Osteoblast (primary cell): ENCODE measurements around the gene POLRMT. TPM values are rescaled to one million over a fixed set of nuclear protein-coding genes. Genes with fewer than 3 reads are reported as not detected.

Experiments
- DNase-seq: peaks from one replicate; pipeline ENCODE4 v3.0.0; 2011; ENCODE audit warnings: low spot score, mixed read lengths; ENCODE audit not compliant: insufficient read length; ENCODE audit errors: missing footprints
- H2AFZ ChIP-seq: 2 replicates; pipeline ENCODE4 v1.6.0; 2011; ENCODE audit warnings: mild to moderate bottlenecking, low read length
- H3K27ac ChIP-seq: 2 replicates; pipeline ENCODE4 v1.5.1; 2011; ENCODE audit warnings: mild to moderate bottlenecking, low read depth, low read length, moderate library complexity
- H3K27me3 ChIP-seq: 2 replicates; pipeline ENCODE4 v1.6.0; 2012; ENCODE audit warnings: mild to moderate bottlenecking, control low read depth, inconsistent platforms, low read length, moderate library complexity; ENCODE audit not compliant: insufficient read depth
- H3K36me3 ChIP-seq: 2 replicates; pipeline ENCODE4 v1.5.1; 2011; ENCODE audit warnings: mild to moderate bottlenecking, low read length, control low read depth, moderate library complexity; ENCODE audit not compliant: insufficient read depth
- H3K4me1 ChIP-seq: 2 replicates; pipeline ENCODE4 v1.5.1; 2011; ENCODE audit warnings: mild to moderate bottlenecking, low read length, control low read depth, moderate library complexity; ENCODE audit not compliant: insufficient read depth
- H3K4me2 ChIP-seq: 2 replicates; pipeline ENCODE4 v1.6.0; 2011; ENCODE audit warnings: mild to moderate bottlenecking, low read length; ENCODE audit not compliant: insufficient read depth
- H3K4me3 ChIP-seq: fragments of 200-600 bp; sonication (generic); 3 replicates; pipeline ENCODE4 v1.5.1; 2012; ENCODE audit warnings: mild to moderate bottlenecking, low read length, inconsistent platforms; ENCODE audit not compliant: insufficient read depth
- H3K79me2 ChIP-seq: 2 replicates; pipeline ENCODE4 v1.6.0; 2012; ENCODE audit warnings: mild to moderate bottlenecking, low read length, control low read depth, inconsistent platforms; ENCODE audit not compliant: insufficient read depth
- H3K9me3 ChIP-seq: 2 replicates; pipeline ENCODE4 v1.5.1; 2011; ENCODE audit warnings: low read depth, low read length, control low read depth
- H4K20me1 ChIP-seq: 2 replicates; pipeline ENCODE4 v1.6.0; 2012; ENCODE audit warnings: mild to moderate bottlenecking, low read length, control low read depth; ENCODE audit not compliant: insufficient read depth
- CTCF ChIP-seq: IDR thresholded peaks from 2 replicates; pipeline ENCODE4 v1.5.1; 2011; ENCODE audit warnings: mild to moderate bottlenecking, low read depth, low read length, moderate library complexity; ENCODE audit errors: extremely low read depth
- total RNA-seq: library from RNA; depleted of rRNA; stranded (reverse); fragments of >200 nt; gene quantifications from 2 replicates; pipeline ENCODE4 v1.2.3, GENCODE V29; 2012

The POLRMT gene
- total RNA-seq, 1 donor, result 16.6 TPM

- no peak for TF ChIP-seq CTCF
- H2AFZ ChIP-seq, result no peak overlapping the region
- peaks cover 8% of the 10 kb centered on the region for H3K4me1 ChIP-seq
- peaks cover 11% of the 10 kb centered on the region for H4K20me1 ChIP-seq
- no peaks in the 10 kb centered on the region for H3K79me2 ChIP-seq
- no peak overlapping the region for H3K27ac ChIP-seq
- H3K9me3 ChIP-seq, result no peaks in the 10 kb centered on the region
- no peak for DNase-seq
- H3K27me3 ChIP-seq, result peaks cover 23% of the 10 kb centered on the region
- no peak overlapping the region for H3K4me2 ChIP-seq
- H3K4me3 ChIP-seq, result no peak overlapping the region
- H3K36me3 ChIP-seq, result no peaks in the 10 kb centered on the region
These were observed 40.3 kb downstream of the POLRMT start for GRCh38 chr19:593055-593454.

GRCh38 chr19:592101-592500 lies 41.2 kb downstream of the POLRMT start:
- no peak overlapping the region for H2AFZ ChIP-seq
- peaks cover 11% of the 10 kb centered on the region for H4K20me1 ChIP-seq
- H3K27ac ChIP-seq, result no peak overlapping the region
- H3K9me3 ChIP-seq, result no peaks in the 10 kb centered on the region
- no peaks in the 10 kb centered on the region for H3K36me3 ChIP-seq
- DNase-seq, result no peak
- H3K27me3 ChIP-seq, result peaks cover 23% of the 10 kb centered on the region
- H3K4me2 ChIP-seq, result no peak overlapping the region
- H3K79me2 ChIP-seq, result no peaks in the 10 kb centered on the region
- no peak overlapping the region for H3K4me3 ChIP-seq
- peaks cover 12% of the 10 kb centered on the region for H3K4me1 ChIP-seq
- TF ChIP-seq CTCF, result no peak

- no peak overlapping the region for H3K4me3 ChIP-seq
- TF ChIP-seq CTCF, result no peak
These were observed 42.0 kb downstream of the POLRMT start for GRCh38 chr19:591099-591958.

GRCh38 chr19:590750-591098 lies 42.6 kb downstream of the POLRMT start:
- no peaks in the 10 kb centered on the region for H3K9me3 ChIP-seq
- no peaks in the 10 kb centered on the region for H3K36me3 ChIP-seq
- H3K4me2 ChIP-seq, result no peak overlapping the region
- no peaks in the 10 kb centered on the region for H3K79me2 ChIP-seq
- H4K20me1 ChIP-seq, result peaks cover 18% of the 10 kb centered on the region
- H3K4me3 ChIP-seq, result no peak overlapping the region
- DNase-seq, result no peak
- no peak overlapping the region for H3K27ac ChIP-seq
- TF ChIP-seq CTCF, result no peak
- H2AFZ ChIP-seq, result no peak overlapping the region
- H3K4me1 ChIP-seq, result peaks cover 18% of the 10 kb centered on the region
- H3K27me3 ChIP-seq, result peaks cover 23% of the 10 kb centered on the region

More at GRCh38 chr19:591099-591958, 42.0 kb downstream of the POLRMT start:
- DNase-seq, result peak; percentile 96
- Histone ChIP-seq H3K27me3 (peaks cover 23% of the 10 kb centered on the region), H3K79me2 (no peaks in the 10 kb centered on the region), H3K27ac (no peak overlapping the region), H2AFZ (no peak overlapping the region), H3K9me3 (no peaks in the 10 kb centered on the region), H3K4me2 (no peak overlapping the region), H3K4me1 (peaks cover 18% of the 10 kb centered on the region), H3K36me3 (no peaks in the 10 kb centered on the region), H4K20me1 (peaks cover 14% of the 10 kb centered on the region)
